ENCODE measurements around the gene BMPR2. TPM values are rescaled to one million over a fixed set of nuclear protein-coding genes. Genes with fewer than 3 reads are reported as not detected.

The BMPR2 gene
- total and polyA plus RNA-seq, 2 of the 8 experiments (the other 6 are each of a cell fraction or from before 2014, with no cell fraction given): 5.5 to 19.8 TPM

DNA sequence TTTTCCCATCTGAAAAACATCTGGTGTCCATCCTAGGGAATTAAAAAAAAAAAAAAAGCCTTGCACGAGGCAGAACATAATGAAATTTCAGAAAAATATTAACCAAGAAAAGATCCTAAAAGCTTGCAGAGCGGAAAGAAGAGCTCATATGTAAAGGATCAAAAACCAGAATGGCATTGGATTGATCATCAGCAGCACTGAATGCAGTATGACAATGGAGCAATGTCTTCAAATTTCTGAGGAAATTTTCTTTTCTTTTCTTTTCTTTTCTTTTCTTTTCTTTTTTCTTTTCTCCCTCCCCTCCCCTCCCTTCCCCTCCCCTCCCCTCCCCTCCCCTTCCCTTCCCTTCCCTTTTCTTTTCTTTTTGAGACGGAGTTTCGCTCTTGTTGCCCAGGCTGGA is 237.4 kb downstream of the BMPR2 start (continued):
- TF ChIP-seq CHD7 (IDR thresholded peaks at IDR 0.05; ENCODE audit: insufficient replicate concordance, low read length) (no peak), TEAD4 (IDR thresholded peaks at IDR 0.05; ENCODE audit: low read depth, low read length) (no peak), CHD2 (IDR thresholded peaks at IDR 0.05; ENCODE audit: low read length) (no peak), EZH2 (IDR thresholded peaks at IDR 0.05; ENCODE audit: low read depth, low read length, severe bottlenecking) (no peak), USF2 (IDR thresholded peaks at IDR 0.05; ENCODE audit: low read length) (no peak), BCL11A (IDR thresholded peaks at IDR 0.05; ENCODE audit: low read depth in 2 of 2, low read length in 2 of 2) (no peak), PHF8 (conservative IDR thresholded peaks at IDR 0.05; ENCODE audit: low read depth, low read length) (no peak), ASH2L (IDR thresholded peaks at IDR 0.05; ENCODE audit: low read length) (no peak), RXRA (IDR thresholded peaks at IDR 0.05; ENCODE audit: insufficient read depth, low read depth, low read length) (no peak), MAFK (IDR thresholded peaks at IDR 0.05; ENCODE audit: low read depth, low read length) (no peak), TAF1 (IDR thresholded peaks at IDR 0.05; ENCODE audit: low read depth, low read length) (no peak)
